GM19239 (cell line): Measurements from ENCODE around the gene GNPTAB.

Source experiments
- DNase-seq: peaks from one replicate; pipeline ENCODE4 v3.0.0; 2011; ENCODE audit warnings: low spot score; ENCODE audit not compliant: insufficient read length
- FAIRE-seq: peaks from 2 replicates; lab custom pipeline; 2011; peaks lifted over from hg19 to GRCh38; lab: Jason Lieb, UNC

Gene GNPTAB

GRCh38 chr12:101779200-101779599, 51.6 kb downstream of the GNPTAB start:
- FAIRE-seq (no peak), DNase-seq (no peak)

DNA sequence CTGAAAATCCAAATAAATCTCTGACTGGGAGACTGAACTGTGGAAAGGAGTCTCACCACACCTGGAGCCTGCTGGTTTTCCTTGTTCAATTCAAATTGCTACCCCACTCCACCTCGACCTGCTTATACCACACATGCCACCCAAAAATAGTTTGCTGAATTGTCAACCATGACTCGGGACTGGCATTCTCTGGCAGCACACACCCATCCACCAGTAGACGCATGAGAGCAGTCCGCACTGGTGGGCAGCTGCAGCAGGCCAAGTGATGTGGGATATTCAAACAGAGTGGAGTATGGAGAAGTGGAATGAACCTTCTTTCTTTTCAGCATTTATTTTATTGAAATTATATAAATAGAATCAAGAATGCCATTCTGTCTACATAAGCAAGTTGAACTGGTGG, 52.8 kb downstream of the GNPTAB start:
- no peak for DNase-seq
- no peak for FAIRE-seq

DNA sequence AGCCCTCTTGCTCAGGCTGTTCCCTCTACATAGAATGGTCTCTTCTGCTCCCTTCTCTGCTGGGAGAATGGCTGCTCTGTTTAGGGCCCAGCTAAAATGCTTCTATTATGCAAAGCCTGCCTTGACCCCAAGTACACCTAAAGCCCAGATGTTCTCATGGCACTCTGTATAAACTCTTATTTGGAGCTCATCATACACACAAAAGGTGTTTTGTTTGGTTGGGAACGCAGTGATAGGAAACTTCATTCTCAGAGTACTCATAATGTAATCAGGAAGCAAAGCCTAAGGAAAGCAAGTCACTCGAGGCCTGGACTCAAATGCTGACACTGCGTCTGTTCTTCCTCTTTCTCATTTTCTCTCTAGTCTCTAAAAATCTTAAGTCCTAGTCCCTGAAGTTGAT, 53.3 kb downstream of the GNPTAB start:
- DNase-seq (no peak), FAIRE-seq (no peak)

DNA sequence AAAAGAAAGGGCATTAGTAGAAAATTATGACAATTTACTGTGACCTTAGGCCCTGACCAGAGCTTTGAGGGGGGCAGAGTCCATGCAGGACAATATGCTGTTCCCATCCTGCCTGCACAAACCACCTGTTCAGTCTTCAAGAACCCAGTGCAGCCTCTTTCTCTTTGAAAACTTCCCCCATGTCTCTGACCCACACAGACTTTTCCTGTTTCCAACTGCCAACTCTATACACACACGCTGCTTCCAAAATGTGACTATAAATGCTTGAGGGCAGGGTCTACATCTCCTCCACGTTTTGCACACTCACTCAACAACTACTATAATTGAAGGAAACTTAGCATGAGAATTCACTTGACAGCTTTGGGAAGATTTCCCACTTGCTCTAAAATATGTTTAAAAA, 54.9 kb downstream of the GNPTAB start:
- no peak for DNase-seq
- FAIRE-seq = no peak

DNA sequence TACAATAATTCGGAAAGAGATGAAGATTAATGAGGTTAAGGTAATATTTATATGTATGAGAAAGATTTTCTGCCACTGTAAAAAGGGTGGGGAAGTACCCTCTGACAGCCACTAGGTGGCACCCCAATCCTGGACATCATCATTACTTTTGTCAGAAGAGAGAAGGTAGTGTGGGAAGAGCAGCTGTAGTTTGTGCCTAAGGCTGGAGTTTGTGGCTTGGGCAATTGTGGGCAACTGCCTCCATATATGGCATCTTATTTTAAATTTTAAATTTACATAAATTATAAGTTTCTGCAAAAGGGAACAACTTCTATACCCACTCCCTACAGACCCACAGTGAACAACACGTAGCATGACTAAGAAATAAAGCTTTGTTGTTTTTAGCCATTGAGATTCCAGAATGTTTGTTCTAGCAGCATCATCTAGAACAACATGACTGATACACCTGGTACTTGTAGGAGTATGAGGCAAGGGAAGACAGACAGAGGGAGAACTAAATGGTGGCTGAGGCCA, 57.1 kb downstream of the GNPTAB start:
- FAIRE-seq = peak; percentile 77

GRCh38 chr12:101772012-101772775, 58.6 kb downstream of the GNPTAB start:
- FAIRE-seq (no peak), DNase-seq (no peak)

More for the DNA sequence above, 57.1 kb downstream of the GNPTAB start:
- peak; percentile 38 for DNase-seq

DNA sequence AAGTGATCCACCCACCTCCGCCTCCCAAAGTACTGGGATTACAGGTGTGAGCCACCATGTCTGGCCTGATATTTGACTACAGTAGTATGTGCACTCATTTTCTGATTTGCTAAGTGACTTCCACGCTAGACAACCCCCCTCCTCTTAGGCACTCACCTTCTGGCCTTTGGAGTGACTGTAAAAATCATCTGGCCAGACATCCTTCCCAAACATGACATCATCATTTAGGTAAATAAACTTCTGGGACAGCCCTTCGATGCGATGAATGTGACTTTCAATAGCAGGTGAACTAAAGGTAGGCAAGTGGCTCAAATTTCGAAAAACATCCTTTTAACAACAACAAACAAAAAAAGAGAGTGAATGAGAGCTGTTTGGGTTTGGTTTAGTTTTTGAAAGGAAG, 60.9 kb downstream of the GNPTAB start:
- FAIRE-seq = no peak
- DNase-seq = no peak

GRCh38 chr12:101768781-101769180, 62.0 kb downstream of the GNPTAB start:
- DNase-seq (no peak), FAIRE-seq (no peak)

DNA sequence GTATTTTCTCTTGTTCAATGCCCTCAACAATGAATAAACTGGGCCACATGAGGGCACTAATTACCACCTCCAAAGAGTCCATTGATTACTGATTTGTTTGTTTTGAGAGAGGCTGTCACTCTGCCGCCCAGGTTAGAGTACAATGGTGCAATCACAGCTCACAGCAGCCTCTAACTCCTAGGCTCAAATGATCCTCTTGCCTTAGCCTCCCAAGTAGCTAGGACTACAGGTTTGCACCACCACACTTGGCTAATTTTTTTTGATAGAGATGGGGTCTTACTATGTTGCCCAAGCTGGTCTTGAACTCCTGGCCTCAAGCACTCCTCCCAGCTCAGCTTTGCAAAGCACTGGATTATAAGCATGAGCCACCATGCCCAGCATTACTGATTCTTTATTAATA, 63.2 kb downstream of the GNPTAB start:
- no peak for DNase-seq
- no peak for FAIRE-seq

- FAIRE-seq (no peak), DNase-seq (no peak)
These were observed 66.5 kb downstream of the GNPTAB start for GRCh38 chr12:101764051-101764792.

GRCh38 chr12:101763246-101763931, 67.4 kb downstream of the GNPTAB start:
- DNase-seq (no peak), FAIRE-seq (no peak)

DNA sequence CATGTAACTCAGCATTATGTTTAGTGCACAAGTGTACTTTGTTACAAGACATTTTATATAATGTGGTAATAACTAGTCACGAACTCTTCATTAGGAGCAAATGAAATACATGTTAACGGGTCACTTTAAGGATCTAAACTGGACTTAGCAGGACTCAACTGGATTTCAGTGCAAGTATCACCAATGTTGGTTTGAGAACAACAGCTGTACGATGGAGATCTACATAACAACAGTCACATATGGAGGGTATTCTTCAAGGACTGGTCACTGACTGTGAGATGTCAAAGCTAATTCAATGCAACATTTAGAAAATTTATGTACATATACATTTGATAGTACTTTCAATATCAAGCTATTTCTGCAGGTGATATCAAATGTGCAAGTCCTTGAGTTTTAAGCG, 69.0 kb downstream of the GNPTAB start:
- FAIRE-seq (no peak), DNase-seq (no peak)

GRCh38 chr12:101761350-101761749, 69.4 kb downstream of the GNPTAB start:
- FAIRE-seq (no peak), DNase-seq (no peak)

DNA sequence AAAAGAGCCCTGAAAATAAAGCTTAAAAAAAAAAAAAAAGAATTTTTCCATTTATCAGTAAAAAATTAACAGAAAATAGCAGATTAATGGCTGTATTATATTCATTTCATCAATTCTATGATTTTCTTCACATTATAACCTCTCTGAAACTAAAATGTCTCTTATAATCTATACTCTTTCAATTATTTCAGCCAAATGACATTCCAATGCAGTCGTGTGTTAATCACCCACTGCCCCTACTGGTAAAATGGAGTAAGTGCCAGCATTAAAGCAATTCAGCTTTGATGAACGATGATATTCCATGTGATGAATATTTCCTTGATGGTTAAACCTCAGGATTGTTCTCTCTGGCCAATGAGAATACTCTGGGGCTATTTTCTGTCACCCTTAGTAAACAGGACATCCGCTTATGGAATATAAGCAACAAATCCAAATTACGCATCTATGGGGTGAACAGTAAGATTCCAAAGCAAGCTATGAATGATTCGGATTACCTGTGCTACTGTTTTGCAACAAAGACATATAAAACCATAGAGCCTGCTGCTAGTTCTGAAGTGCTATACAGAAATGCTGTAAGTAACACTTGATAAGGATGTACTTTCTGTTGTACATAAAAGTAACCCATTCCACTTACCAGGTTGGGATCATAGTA, 71.2 kb downstream of the GNPTAB start:
- FAIRE-seq = peak; percentile 60
- no peak for DNase-seq

DNA sequence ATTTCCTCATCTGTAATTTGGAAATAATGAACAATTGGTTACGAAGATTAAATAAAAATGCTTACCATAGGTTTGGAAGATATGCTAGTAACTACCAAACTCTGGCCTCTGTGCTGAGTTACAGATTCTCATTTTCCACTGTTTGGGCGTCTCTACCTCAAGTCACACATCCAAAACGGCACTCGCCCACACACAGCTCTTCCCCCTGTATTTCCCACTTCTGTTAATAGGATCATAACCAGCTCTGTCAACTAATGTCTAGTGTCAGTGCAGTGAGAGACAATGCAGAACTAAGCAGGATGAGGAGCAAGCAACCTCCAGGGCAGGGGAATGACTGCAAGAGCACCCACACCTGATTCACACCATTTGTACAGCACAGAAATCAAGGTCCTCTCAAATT, 80.6 kb downstream of the GNPTAB start:
- DNase-seq = no peak
- FAIRE-seq = no peak

DNA sequence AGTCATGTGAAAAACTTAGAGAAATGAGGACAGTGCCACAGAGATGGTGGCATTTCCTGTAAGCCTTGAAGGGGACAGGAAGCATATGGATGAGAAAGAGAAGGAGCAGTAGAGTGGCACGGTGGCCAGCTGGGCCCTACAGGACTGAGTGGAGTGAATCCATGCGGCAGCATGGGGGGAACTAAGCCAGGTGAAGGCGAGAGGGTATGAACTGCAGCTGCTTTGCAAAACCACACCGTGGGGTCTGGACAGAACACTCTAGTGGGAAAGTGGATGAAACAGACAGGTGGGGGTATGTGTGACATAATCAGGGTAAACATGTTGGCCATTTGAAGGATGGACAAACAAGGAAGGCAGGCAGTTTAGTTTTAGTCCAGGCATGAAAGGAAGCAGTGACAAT, 81.1 kb downstream of the GNPTAB start:
- DNase-seq (no peak), FAIRE-seq (no peak)

DNA sequence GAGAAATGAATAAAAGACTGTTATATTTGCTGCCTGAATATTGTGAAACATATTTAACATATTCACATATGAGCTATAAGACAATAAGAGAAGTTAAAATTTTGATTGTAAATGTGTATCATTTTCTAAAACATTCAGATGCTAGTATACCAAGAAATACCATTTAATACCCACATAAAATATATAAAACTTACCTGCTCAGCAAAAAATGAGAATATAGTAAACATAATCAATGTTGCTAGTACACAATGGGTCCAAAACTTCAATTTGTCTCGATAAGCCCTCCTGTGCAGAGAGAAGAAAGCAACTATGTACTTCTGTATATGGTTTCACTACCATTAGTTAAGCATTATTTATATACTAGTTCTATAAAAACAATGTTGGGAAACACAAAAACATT, 81.9 kb downstream of the GNPTAB start:
- FAIRE-seq (no peak), DNase-seq (no peak)

- DNase-seq = no peak
- no peak for FAIRE-seq
These were observed 83.1 kb downstream of the GNPTAB start for GRCh38 chr12:101747697-101748096.

GRCh38 chr12:101746661-101747060, 84.1 kb downstream of the GNPTAB start:
- FAIRE-seq (no peak), DNase-seq (no peak)

GRCh38 chr12:101746196-101746595, 84.6 kb downstream of the GNPTAB start:
- no peak for DNase-seq

More at GRCh38 chr12:101746196-101746595, 84.6 kb downstream of the GNPTAB start:
- FAIRE-seq = no peak
